Raji (cell line): ENCODE data around the gene ANKRD27.

Experiments used
- POLR2A ChIP-seq: IDR thresholded peaks from 2 replicates; pipeline ENCODE4 v1.6.1; 2011; ENCODE audit warnings: low read depth, low read length, control low read depth; ENCODE audit not compliant: insufficient read depth

Gene ANKRD27

GRCh38 chr19:32662186-32662585, 12.8 kb downstream of the ANKRD27 start:
- no peak for TF ChIP-seq POLR2A

- TF ChIP-seq POLR2A = no peak
Observed at GRCh38 chr19:32661318-32661717, 13.7 kb downstream of the ANKRD27 start.

GRCh38 chr19:32658527-32658926, 16.5 kb downstream of the ANKRD27 start:
- no peak for TF ChIP-seq POLR2A

GRCh38 chr19:32658075-32658474, 16.9 kb downstream of the ANKRD27 start:
- no peak for TF ChIP-seq POLR2A

- TF ChIP-seq POLR2A = no peak
Observed at GRCh38 chr19:32653599-32653915, 21.4 kb downstream of the ANKRD27 start.

- TF ChIP-seq POLR2A = no peak
Observed at GRCh38 chr19:32652894-32653598, 21.9 kb downstream of the ANKRD27 start.

- no peak for TF ChIP-seq POLR2A
Observed at GRCh38 chr19:32651729-32652140, 23.2 kb downstream of the ANKRD27 start.

GRCh38 chr19:32650671-32651070, 24.3 kb downstream of the ANKRD27 start:
- no peak for TF ChIP-seq POLR2A

- no peak for TF ChIP-seq POLR2A
Observed at GRCh38 chr19:32649751-32650150, 25.2 kb downstream of the ANKRD27 start.

GRCh38 chr19:32647361-32647760, 27.6 kb downstream of the ANKRD27 start:
- no peak for TF ChIP-seq POLR2A

GRCh38 chr19:32646556-32646955, 28.4 kb downstream of the ANKRD27 start:
- no peak for TF ChIP-seq POLR2A

GRCh38 chr19:32642771-32643170, 32.2 kb downstream of the ANKRD27 start:
- TF ChIP-seq POLR2A = no peak

- no peak for TF ChIP-seq POLR2A
Observed at GRCh38 chr19:32638625-32639024, 36.4 kb downstream of the ANKRD27 start.

GRCh38 chr19:32637480-32637879, 37.5 kb downstream of the ANKRD27 start:
- no peak for TF ChIP-seq POLR2A

- TF ChIP-seq POLR2A = no peak
Observed at GRCh38 chr19:32631381-32631780, 43.6 kb downstream of the ANKRD27 start.

- TF ChIP-seq POLR2A = no peak
Observed at GRCh38 chr19:32630338-32630737, 44.6 kb downstream of the ANKRD27 start.

- TF ChIP-seq POLR2A = no peak
Observed at GRCh38 chr19:32627714-32628270, 47.2 kb downstream of the ANKRD27 start.
